GM18907 (cell line): ENCODE results near the gene AIG1.

Experiments used
- ATAC-seq: cut with Tn5 transposase; IDR thresholded peaks from one replicate; pipeline ENCODE4 v1.9.1; 2021; ENCODE audit warnings: mild to moderate bottlenecking, moderate library complexity; ENCODE audit not compliant: unreplicated experiment

The AIG1 gene

GRCh38 chr6:143192766-143193165 lies 132.1 kb downstream of the AIG1 start:
- no peak for ATAC-seq

- ATAC-seq, result no peak
These were observed 132.9 kb downstream of the AIG1 start for GRCh38 chr6:143193571-143194094.

GRCh38 chr6:143194095-143194589 lies 133.5 kb downstream of the AIG1 start:
- ATAC-seq, result no peak

GRCh38 chr6:143195349-143195845 lies 134.7 kb downstream of the AIG1 start:
- ATAC-seq, result no peak

GRCh38 chr6:143196525-143197225 lies 136.0 kb downstream of the AIG1 start:
- no peak for ATAC-seq

GRCh38 chr6:143197377-143197776 lies 136.7 kb downstream of the AIG1 start:
- ATAC-seq, result no peak

- no peak for ATAC-seq
These were observed 137.6 kb downstream of the AIG1 start for GRCh38 chr6:143198312-143198711.

- no peak for ATAC-seq
These were observed 138.6 kb downstream of the AIG1 start for GRCh38 chr6:143199291-143199690.

GRCh38 chr6:143200167-143200770 lies 139.6 kb downstream of the AIG1 start:
- ATAC-seq, result no peak

GRCh38 chr6:143204045-143204444 lies 143.4 kb downstream of the AIG1 start:
- ATAC-seq, result no peak

GRCh38 chr6:143205131-143205535 lies 144.4 kb downstream of the AIG1 start:
- ATAC-seq, result no peak

- ATAC-seq, result no peak
These were observed 144.9 kb downstream of the AIG1 start for GRCh38 chr6:143205585-143205984.

- no peak for ATAC-seq
These were observed 145.3 kb downstream of the AIG1 start for GRCh38 chr6:143205991-143206390.

GRCh38 chr6:143206550-143206949 lies 145.9 kb downstream of the AIG1 start:
- ATAC-seq, result no peak

GRCh38 chr6:143210420-143210819 lies 149.7 kb downstream of the AIG1 start:
- ATAC-seq, result no peak

- ATAC-seq, result no peak
These were observed 153.2 kb downstream of the AIG1 start for GRCh38 chr6:143213859-143214376.

- ATAC-seq, result no peak
These were observed 154.7 kb downstream of the AIG1 start for GRCh38 chr6:143215363-143215762.

GRCh38 chr6:143215771-143216170 lies 155.1 kb downstream of the AIG1 start:
- no peak for ATAC-seq

- no peak for ATAC-seq
These were observed 157.5 kb downstream of the AIG1 start for GRCh38 chr6:143218233-143218632.

- ATAC-seq, result no peak
These were observed 161.0 kb downstream of the AIG1 start for GRCh38 chr6:143221698-143222097.

GRCh38 chr6:143222310-143222709 lies 161.6 kb downstream of the AIG1 start:
- no peak for ATAC-seq

GRCh38 chr6:143222801-143223231 lies 162.1 kb downstream of the AIG1 start:
- no peak for ATAC-seq
